AG04449 (cell line): ENCODE measurements around the gene NIPSNAP3A.
"Not testable (repeated sequence)": the region's sequence is repeated elsewhere in the genome, so short reads cannot be mapped to it uniquely, and the experiment has no call there.

ENCODE experiments used
- CTCF ChIA-PET: fragments of 350-600 bp; formaldehyde crosslinking; extraction: SDS; loops from one replicate; lab custom pipeline; 2021; ENCODE audit warnings: antibody characterized with exemption; lab: Yijun Ruan, JAX
- POLR2A ChIA-PET: fragments of 400-600, 350-600 bp; formaldehyde crosslinking; extraction: SDS; loops from one replicate; lab custom pipeline; 2020; ENCODE audit warnings: antibody characterized with exemption, inconsistent platforms; lab: Yijun Ruan, JAX
- DNase-seq: peaks from one replicate; pipeline ENCODE4 v3.0.0-alpha.2; 2010; ENCODE audit warnings: low read depth, low spot score
- H3K4me3 ChIP-seq: 2 replicates; pipeline ENCODE4 v1.5.1; 2011; ENCODE audit warnings: low read depth, mild to moderate bottlenecking, control low read depth, low read length
- TF ChIP-seq, protein P1 (sequence below): IDR thresholded peaks from one replicate; pipeline ENCODE4 v1.5.1; 2011; ENCODE audit warnings: mild to moderate bottlenecking, moderate library complexity, low read length, control low read depth, inconsistent platforms; ENCODE audit not compliant: insufficient read depth; ENCODE audit errors: missing control alignments

Gene NIPSNAP3A

GRCh38 chr9:104747565-104748358 lies at the start of gene NIPSNAP3A:
NIPSNAP3A (plus strand) TSS chr9:104747683; CDS start chr9:104747793, 110 bp downstream.
- no peak for DNase-seq
- ChIA-PET POLR2A (interaction anchor here (0.7 kb wide), 1 partner anchor 82 kb away, joined by 3 read pairs; no protein-coding TSS in a partner anchor), CTCF (interaction anchor here (1.2 kb wide), 2 partner anchors 8 to 179 kb away, joined by 3 to 4 read pairs; no protein-coding TSS in a partner anchor)
- TF ChIP-seq, protein P1, sequence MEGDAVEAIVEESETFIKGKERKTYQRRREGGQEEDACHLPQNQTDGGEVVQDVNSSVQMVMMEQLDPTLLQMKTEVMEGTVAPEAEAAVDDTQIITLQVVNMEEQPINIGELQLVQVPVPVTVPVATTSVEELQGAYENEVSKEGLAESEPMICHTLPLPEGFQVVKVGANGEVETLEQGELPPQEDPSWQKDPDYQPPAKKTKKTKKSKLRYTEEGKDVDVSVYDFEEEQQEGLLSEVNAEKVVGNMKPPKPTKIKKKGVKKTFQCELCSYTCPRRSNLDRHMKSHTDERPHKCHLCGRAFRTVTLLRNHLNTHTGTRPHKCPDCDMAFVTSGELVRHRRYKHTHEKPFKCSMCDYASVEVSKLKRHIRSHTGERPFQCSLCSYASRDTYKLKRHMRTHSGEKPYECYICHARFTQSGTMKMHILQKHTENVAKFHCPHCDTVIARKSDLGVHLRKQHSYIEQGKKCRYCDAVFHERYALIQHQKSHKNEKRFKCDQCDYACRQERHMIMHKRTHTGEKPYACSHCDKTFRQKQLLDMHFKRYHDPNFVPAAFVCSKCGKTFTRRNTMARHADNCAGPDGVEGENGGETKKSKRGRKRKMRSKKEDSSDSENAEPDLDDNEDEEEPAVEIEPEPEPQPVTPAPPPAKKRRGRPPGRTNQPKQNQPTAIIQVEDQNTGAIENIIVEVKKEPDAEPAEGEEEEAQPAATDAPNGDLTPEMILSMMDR = no peak
- H3K4me3 ChIP-seq = peak within 1 kb of the TSS; percentile 80

DNA sequence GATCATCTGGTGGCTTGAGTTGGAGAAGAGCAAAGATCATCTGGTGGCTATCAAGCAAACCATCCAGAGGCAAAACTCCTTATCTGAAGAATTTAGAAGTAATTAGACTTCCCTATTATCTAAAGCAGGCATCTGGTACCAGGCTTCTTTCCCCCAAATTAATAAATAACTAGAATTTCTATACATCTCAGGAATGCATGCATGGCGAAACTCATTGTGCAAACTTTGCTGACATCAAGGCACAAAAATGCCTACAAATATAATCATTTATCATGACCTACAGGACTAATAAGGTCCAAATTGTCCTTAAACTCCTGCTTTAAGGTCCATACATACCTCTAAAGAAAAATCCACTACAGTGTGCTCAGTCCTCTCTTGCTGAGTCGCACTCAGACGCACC lies 47.2 kb upstream of the NIPSNAP3A start:
- TF ChIP-seq, protein P1 = no peak
- CTCF ChIA-PET = no interaction called here
- no peak overlapping the region for H3K4me3 ChIP-seq
- no peak for DNase-seq
- POLR2A ChIA-PET = no interaction called here

GRCh38 chr9:104708737-104709136 lies 38.7 kb upstream of the NIPSNAP3A start:
- DNase-seq, POLR2A ChIA-PET, H3K4me3 ChIP-seq, CTCF ChIA-PET: not testable (repeated sequence)

- TF ChIP-seq, protein P1 = no peak
- POLR2A ChIA-PET = no interaction called here
- no peak overlapping the region for H3K4me3 ChIP-seq
- CTCF ChIA-PET = no interaction called here
- DNase-seq = no peak
These were observed 35.9 kb upstream of the NIPSNAP3A start for GRCh38 chr9:104711604-104712003.

DNA sequence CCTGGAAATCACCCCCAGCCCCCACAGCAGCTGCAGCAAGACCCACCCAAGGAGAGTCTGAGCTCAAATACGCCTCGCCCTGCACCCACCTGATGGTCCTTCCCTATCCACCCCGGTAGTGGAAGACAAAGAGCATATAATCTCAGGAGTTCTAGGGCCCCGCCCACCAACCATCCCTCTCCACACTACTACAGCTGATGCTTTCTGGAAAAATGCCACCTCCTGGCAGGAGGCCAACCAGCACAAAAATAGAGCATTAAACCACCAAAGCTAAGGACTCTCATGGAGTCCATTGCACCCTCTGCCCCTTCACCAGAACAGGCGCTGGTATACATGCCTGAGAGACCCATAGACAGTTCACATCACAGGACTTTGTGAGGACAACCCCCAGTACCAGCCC lies 22.5 kb upstream of the NIPSNAP3A start:
- POLR2A ChIA-PET = no interaction called here
- DNase-seq = no peak
- TF ChIP-seq, protein P1 = no peak
- CTCF ChIA-PET = no interaction called here
- H3K4me3 ChIP-seq = no peak overlapping the region

- H3K4me3 ChIP-seq = no peak overlapping the region
- ChIA-PET POLR2A (no interaction called here), CTCF (no interaction called here)
- DNase-seq = no peak
- TF ChIP-seq, protein P1 = no peak
These were observed 9.0 kb upstream of the NIPSNAP3A start for GRCh38 chr9:104738452-104738851.

DNA sequence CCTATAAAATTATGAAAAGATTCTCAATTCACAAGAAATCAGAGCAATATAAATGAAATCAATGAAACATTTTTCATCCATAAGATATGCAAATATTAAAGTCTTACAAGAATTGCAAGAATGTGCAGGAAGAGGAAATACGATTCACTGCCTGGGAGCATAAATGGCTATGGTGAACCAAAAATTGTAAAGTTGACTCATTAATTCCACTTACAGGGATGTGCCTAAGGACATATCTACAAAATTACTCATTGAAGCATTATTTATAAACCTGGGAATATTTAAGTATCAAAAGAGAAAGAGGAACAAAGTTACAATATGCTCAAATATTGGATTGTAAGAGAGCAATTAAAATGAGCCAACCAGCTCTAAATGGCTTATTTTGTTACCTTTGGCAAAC lies 6.9 kb upstream of the NIPSNAP3A start:
- ChIA-PET POLR2A (no interaction called here), CTCF (no interaction called here)
- no peak overlapping the region for H3K4me3 ChIP-seq

More for the DNA sequence above, 6.9 kb upstream of the NIPSNAP3A start:
- peak; percentile 34 for DNase-seq
- TF ChIP-seq, protein P1 = no peak
